ENCODE data around the gene ZC3H4. TPM values are rescaled to one million over a fixed set of nuclear protein-coding genes. Genes with fewer than 3 reads are reported as not detected.

The ZC3H4 gene
- total RNA-seq, 3 donors from 2014 or later, result 44.4 to 53.4 (median 52.8) TPM

GRCh38 chr19:47026156-47026555 is 87.4 kb downstream of the ZC3H4 start:
- no peak for DNase-seq
- ATAC-seq, result no peak
- H3K9me3 ChIP-seq, result no peaks in the 10 kb centered on the region
- no peak for TF ChIP-seq CTCF (IDR thresholded peaks at IDR 0.05)
- H3K4me1 ChIP-seq (ENCODE audit: low read depth), result peaks cover 7% of the 10 kb centered on the region
- intact Hi-C loops (cut with DNase I, micrococcal nuclease), result no loop called here
- no peak overlapping the region for H3K4me3 ChIP-seq
- H3K36me3 ChIP-seq (ENCODE audit: low read depth), result no peaks in the 10 kb centered on the region

- Histone ChIP-seq H3K36me3 (ENCODE audit: low read depth) (no peaks in the 10 kb centered on the region), H3K9me3 (no peaks in the 10 kb centered on the region), H3K4me1 (ENCODE audit: low read depth) (peaks cover 21% of the 10 kb centered on the region), H3K4me3 (no peak overlapping the region)
- DNase-seq, result no peak
- intact Hi-C loops (cut with DNase I, micrococcal nuclease), result no loop called here
- ATAC-seq, result no peak
- no peak for TF ChIP-seq CTCF (IDR thresholded peaks at IDR 0.05)
Observed at GRCh38 chr19:47024502-47024901, 89.1 kb downstream of the ZC3H4 start.

GRCh38 chr19:47023448-47023794 is 90.2 kb downstream of the ZC3H4 start:
- ATAC-seq (no peak), DNase-seq (no peak)
- Histone ChIP-seq H3K9me3 (no peaks in the 10 kb centered on the region), H3K4me1 (ENCODE audit: low read depth) (peaks cover 21% of the 10 kb centered on the region), H3K36me3 (ENCODE audit: low read depth) (no peaks in the 10 kb centered on the region), H3K4me3 (no peak overlapping the region)
- intact Hi-C loops (cut with DNase I, micrococcal nuclease), result no loop called here
- TF ChIP-seq CTCF (IDR thresholded peaks at IDR 0.05), result no peak

GRCh38 chr19:47022541-47023447 is 90.8 kb downstream of the ZC3H4 start:
- intact Hi-C loops (cut with DNase I, micrococcal nuclease), result no loop called here
- no peak for DNase-seq
- TF ChIP-seq CTCF (IDR thresholded peaks at IDR 0.05), result no peak
- Histone ChIP-seq H3K4me1 (ENCODE audit: low read depth) (peaks cover 21% of the 10 kb centered on the region), H3K4me3 (no peak overlapping the region), H3K9me3 (no peaks in the 10 kb centered on the region), H3K36me3 (ENCODE audit: low read depth) (no peaks in the 10 kb centered on the region)
- ATAC-seq, result no peak

- intact Hi-C loops (cut with DNase I, micrococcal nuclease), result no loop called here
- H3K36me3 ChIP-seq (ENCODE audit: low read depth), result no peaks in the 10 kb centered on the region
- no peak for DNase-seq
Observed at GRCh38 chr19:47022140-47022536, 91.4 kb downstream of the ZC3H4 start.

More at GRCh38 chr19:47022140-47022536, 91.4 kb downstream of the ZC3H4 start:
- H3K4me3 ChIP-seq, result no peak overlapping the region
- no peaks in the 10 kb centered on the region for H3K9me3 ChIP-seq
- peaks cover 21% of the 10 kb centered on the region for H3K4me1 ChIP-seq (ENCODE audit: low read depth)
- no peak for ATAC-seq
- no peak for TF ChIP-seq CTCF (IDR thresholded peaks at IDR 0.05)
